GM18867 (cell line): ENCODE measurements around the gene PPP2R3B.
"Not testable (repeated sequence)": the region's sequence is repeated elsewhere in the genome, so short reads cannot be mapped to it uniquely, and the experiment has no call there.

ENCODE experiments used
- ATAC-seq: cut with Tn5 transposase; IDR thresholded peaks from one replicate; pipeline ENCODE4 v1.9.1; 2021; ENCODE audit warnings: mild to moderate bottlenecking, moderate library complexity; ENCODE audit not compliant: unreplicated experiment

The PPP2R3B gene

GRCh38 chrX:410296-410695 is 23.6 kb upstream of the PPP2R3B start:
- no peak for ATAC-seq

DNA sequence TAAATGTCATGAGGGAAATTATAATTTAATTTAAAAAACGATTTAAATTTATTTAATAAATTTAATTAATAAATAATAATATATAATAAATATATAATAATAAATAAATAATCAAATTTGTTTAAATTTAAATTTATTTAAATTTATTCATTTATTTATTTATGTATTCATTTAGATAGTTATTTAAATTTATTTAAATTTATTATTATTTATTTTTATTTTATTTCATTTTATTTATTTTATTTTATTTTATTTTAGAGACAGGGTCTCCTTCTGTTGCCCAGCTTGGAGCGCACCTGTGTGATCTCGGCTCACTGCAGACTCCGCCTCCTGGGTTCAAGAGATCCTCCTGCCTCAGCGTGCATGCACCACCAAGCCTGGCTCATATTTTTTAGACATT is 18.4 kb upstream of the PPP2R3B start:
- no peak for ATAC-seq

DNA sequence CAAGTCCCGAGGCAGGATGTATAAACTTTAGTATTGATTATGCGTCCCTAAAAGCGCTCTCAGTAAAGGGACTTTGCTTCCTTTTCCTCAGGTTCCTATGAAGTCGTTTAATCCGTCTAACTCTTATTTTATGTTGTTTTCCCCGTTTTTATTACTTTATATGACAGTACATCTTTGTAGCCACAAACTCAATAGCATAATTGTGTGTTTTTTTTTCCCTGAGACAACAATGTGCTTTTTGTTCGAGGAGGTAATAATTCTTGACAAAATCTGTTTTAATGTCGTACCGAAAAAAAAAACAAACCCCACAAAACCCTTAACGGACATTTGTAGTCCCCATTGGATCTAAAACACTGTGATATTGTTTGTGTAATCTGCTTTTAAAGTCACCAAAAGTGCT is 17.9 kb upstream of the PPP2R3B start:
- ATAC-seq = no peak

DNA sequence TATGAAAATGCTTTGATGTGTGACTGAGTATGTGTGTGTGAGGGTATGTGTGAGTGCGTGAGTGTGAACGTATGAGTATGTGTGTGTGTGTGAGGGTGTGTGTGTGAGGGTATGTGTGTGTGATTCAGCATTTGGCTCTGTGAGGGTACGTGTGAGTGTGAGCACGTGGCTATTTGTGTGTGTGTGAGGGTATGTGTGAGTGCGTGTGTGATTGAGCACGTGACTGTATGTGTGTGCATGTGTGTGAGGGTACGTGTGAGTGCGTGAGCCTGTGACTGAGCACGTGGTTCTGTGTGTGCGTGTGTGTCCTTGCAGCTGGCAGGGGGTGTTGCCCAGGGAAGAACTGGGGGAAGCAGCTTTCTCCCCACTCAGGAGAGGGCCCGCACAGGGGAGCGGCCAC is 16.1 kb upstream of the PPP2R3B start:
- ATAC-seq = no peak

- no peak for ATAC-seq
These were observed 13.6 kb upstream of the PPP2R3B start for GRCh38 chrX:400258-400657.

- ATAC-seq = no peak
These were observed 10.9 kb upstream of the PPP2R3B start for GRCh38 chrX:397575-397974.

DNA sequence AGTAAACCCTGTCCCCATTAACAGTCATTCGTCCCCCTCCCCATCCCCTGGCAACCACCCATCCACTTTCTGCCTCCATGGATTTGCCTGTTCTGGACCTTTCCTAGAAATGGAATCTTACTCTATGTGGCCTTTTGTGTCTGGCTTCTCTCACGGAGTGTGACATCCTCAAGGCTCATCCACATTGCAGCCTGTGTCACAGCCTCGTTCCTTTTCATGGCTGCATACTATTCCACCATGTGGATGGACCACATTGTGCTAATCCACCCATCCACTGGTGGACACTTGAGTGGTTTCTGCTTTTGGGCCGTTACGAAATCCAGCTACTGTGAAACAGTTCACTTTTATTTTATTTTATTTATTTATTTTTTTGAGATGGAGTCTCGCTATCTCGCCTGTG is 8.1 kb upstream of the PPP2R3B start:
- ATAC-seq = no peak

- no peak for ATAC-seq
These were observed 5.8 kb upstream of the PPP2R3B start for GRCh38 chrX:392575-392846.

DNA sequence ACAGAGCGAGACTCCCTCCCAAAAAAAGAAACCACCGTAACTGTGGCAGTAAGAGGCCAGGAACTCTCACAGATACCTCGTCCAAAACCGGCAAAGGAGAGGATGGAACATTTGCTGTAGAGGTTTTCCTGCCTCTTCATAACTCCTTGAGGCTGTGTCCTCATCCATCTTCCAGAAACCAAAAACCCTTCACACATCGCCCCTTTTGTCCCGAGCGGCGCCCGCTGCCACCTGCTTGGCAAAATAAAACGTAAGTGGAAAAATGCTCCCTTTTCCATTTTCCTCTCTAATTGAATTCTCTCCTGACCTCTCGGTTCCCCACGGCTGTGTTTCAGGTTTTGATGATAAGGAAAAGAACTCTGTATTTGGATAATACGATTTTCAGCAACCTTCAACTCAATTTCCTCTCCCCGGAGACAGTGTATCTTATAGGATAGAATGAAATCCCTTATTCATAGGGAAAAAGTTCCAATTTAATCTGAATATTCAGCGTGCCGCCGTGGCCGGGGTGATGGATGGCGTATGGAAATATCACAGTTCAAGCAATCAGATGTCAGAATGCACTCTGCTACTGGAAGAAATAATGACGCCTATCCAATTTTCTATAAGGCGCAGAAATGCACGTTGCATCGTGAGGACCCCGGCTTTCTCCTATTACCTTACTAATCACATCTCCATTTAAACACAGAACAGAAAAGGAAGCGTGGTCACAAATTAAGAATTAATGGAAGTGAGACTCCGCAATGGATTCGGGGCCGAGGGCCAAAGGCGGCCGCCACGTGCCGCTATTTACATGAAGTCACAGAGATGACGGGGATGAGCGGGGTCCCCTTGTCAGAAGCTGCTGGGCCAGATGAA is 5.2 kb upstream of the PPP2R3B start:
- no peak for ATAC-seq

DNA sequence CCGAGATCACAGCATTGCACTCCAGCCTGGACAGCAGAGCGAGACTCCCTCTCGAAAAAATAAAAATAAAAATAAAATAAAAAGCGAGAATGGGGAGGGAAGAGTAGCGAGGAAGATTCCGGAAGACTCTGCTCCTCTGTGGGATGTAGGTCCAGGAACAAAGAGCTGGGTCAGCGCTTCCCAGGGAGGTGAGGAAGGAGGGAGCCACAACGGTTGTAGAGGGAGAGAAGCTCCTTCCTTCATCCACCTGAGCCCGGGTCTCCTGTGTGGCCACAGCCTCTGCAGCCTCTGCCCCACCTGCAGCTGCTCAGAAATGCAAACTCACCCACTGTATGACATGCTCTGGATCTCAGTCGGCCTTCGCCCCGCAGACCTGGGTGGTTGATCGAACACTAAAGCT is 3.8 kb upstream of the PPP2R3B start:
- ATAC-seq = no peak

- no peak for ATAC-seq
These were observed 2.3 kb upstream of the PPP2R3B start for GRCh38 chrX:389021-389441.

- ATAC-seq = no peak
These were observed 1.0 kb upstream of the PPP2R3B start for GRCh38 chrX:387729-388128.

DNA sequence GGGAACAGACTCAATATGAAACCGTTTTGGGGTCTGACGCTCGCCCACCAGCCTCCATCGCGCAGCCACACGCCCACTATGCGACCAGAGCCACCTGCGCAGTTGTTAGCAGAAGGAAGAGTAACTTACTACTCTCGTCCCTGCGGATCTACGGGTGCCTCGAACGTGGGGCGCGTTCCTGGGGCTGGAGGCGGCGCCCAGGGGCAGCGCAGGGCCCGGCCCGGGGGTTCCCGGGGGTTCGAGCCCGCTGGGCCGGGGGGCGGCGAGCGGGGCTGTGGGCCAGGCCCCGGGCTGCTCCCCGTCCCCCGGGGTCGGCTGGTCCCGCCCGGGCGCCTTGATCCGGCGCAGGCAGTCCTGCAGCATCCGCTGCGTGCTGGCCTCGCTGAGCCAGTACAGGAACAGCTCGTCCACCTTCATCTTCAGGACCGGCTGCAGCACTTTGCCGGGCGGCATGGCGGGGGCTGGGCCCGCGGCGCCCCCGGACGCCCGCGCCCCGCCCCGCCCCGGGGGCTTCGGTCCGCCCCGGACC is 404 bp downstream of the PPP2R3B start:
- peak; percentile 30 for ATAC-seq

DNA sequence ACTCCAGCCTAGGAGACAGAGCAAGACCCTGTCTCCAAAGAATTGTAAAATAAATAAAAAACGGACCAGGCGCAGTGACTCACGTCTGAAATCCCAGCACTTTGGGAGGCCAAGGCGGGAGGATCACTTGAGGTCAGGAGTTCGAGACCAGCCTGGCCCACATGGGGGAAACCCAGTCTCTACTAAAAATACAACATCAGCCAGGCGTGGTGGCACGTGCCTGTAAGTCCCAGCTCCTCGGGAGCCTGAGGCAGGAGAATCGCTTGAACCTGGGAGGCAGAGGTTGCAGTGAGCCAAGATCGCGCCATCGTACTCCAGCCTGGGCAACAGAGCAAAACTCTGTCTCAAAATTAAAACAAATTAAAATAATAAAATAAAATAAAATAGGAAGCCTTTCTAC is 971 bp downstream of the PPP2R3B start:
- not testable (repeated sequence) for ATAC-seq

- ATAC-seq = no peak
These were observed 1.8 kb downstream of the PPP2R3B start for GRCh38 chrX:384861-385260.

DNA sequence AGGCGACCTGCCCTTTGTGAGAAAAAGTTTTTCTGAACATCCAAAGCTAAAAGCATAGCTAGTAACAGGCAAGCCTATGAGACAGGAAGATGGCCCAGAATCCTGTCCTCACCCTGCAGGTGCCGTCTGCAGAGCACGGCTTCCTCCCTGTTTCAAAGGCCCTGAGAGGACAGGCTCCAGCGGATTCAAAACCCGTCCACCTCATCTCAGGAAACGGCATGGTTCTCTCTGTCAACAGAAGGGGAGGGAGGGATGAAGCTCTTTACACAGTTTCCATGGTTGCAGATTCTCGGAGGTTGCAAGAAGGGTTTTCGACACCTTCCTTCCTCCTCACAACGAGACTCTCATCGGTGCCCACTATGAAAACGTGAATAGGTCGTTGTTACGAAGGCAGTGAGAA is 8.3 kb downstream of the PPP2R3B start:
- ATAC-seq = no peak

- ATAC-seq = not testable (repeated sequence)
These were observed 10.5 kb downstream of the PPP2R3B start for GRCh38 chrX:376206-376605.

GRCh38 chrX:375181-376036 is 11.3 kb downstream of the PPP2R3B start:
- no peak for ATAC-seq

DNA sequence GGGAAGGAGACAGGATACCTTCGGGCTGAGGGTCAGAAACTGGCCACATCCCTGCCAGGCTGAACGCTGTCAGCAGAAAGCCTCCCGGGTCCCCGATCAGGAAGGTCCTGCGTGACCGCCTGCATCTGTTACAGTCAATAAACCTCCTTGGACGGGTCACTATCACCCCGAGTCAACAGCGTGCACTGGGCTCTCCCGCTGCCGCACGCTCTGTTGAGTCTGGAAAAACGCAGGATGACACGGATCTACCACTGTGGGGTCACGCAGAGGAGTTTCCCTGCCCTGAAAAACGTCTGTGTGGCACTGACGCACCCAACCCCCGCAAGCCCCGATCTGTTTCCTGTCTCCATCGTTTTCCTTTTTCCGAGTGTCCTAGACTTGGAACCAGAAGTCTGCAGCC is 12.1 kb downstream of the PPP2R3B start:
- no peak for ATAC-seq

DNA sequence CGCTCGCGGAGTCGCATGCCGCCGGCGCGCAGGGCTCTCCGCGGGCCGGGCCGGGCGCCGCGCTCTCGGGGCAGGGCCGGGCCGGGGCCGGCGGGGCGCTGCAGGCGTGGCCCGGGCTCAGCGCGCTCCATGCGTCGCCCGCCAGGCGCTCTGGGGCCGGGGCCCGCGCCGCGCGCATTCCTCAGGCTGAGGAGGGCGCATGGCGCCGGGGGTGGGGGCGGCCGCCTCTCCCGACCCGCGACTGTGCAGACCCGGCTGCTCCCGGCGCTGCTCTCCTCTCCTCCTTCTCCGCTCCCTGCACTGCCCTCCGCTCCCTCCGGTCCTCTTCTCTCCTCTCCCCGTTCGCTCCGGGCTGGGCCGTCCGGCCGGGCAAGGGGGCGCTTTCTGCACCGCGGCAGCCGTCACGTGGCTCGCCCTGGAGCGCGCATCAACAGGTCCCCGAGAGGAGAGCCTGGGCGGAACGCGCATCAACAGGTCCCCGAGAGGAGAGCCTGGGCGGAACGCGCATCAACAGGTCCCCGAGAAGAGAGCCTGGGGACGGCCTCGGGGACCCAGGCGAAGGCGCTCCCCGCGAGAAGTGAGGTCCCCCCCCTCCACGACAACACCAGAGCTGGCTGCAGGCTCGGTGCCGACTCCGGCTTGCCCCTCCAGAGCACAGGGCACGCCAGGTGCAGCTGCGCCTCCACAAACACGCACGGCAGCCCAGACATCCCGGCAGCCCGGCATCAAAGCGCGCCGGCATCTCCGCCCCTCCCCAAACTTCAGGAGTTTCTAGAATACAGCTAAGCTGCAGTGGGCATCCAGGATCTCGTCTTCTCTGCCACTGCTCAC is 12.9 kb downstream of the PPP2R3B start:
- no peak for ATAC-seq
